HepG2 (cell line): ENCODE results near the gene LMAN2. TPM values are rescaled to one million over a fixed set of nuclear protein-coding genes. Genes with fewer than 3 reads are reported as not detected.

Source experiments
- AGO2 ChIP-seq: fragments of 200-400 bp; formaldehyde crosslinking; optimal IDR thresholded peaks from 2 replicates; pipeline ENCODE3; 2017; ENCODE audit warnings: mild to moderate bottlenecking, low read depth, low read length, moderate library complexity
- GATAD1 ChIP-seq: IDR thresholded peaks from 2 replicates; pipeline ENCODE4 v1.6.1; 2016; ENCODE audit warnings: missing genetic modification reagents, missing compliant biosample characterization
- GRHL1 ChIP-seq: sonication (generic); formaldehyde crosslinking; conservative IDR thresholded peaks from 2 replicates; pipeline ENCODE4 v1.8.0; 2022; ENCODE audit warnings: missing genetic modification reagents
- GTF2F1 ChIP-seq: fragments of 150-350 bp; IDR thresholded peaks from 2 replicates; pipeline ENCODE4 v1.6.1; 2014; ENCODE audit warnings: low read length
- HMG20B ChIP-seq: conservative IDR thresholded peaks from 2 replicates; pipeline ENCODE4 v1.6.1; 2016; ENCODE audit warnings: missing genetic modification reagents, missing compliant biosample characterization
- KLF13 ChIP-seq: sonication (generic); formaldehyde crosslinking; IDR thresholded peaks from 2 replicates; pipeline ENCODE4 v1.4.0; 2020; ENCODE audit warnings: mild to moderate bottlenecking, missing genetic modification reagents
- NCOA1 ChIP-seq: sonication (generic); formaldehyde crosslinking; IDR thresholded peaks from 2 replicates; pipeline ENCODE4 v1.9.0; 2021; ENCODE audit warnings: missing genetic modification reagents
- NFKB2 ChIP-seq: sonication (generic); formaldehyde crosslinking; IDR thresholded peaks from 2 replicates; pipeline ENCODE4 v1.4.0; 2020; ENCODE audit warnings: missing genetic modification reagents, borderline replicate concordance
- PAX8 ChIP-seq: sonication (generic); formaldehyde crosslinking; IDR thresholded peaks from 2 replicates; pipeline ENCODE4 v1.8.0; 2022; ENCODE audit warnings: mild to moderate bottlenecking, missing genetic modification reagents, borderline replicate concordance
- REPIN1 ChIP-seq: sonication (generic); formaldehyde crosslinking; IDR thresholded peaks from 2 replicates; pipeline ENCODE4 v1.8.0; 2022; ENCODE audit warnings: missing genetic modification reagents, low read depth, mild to moderate bottlenecking, borderline replicate concordance
- SOX5 ChIP-seq: IDR thresholded peaks from 2 replicates; pipeline ENCODE4 v1.6.1; 2016; ENCODE audit warnings: borderline replicate concordance
- THAP7 ChIP-seq: sonication (generic); formaldehyde crosslinking; IDR thresholded peaks from 2 replicates; pipeline ENCODE4 v1.8.1; 2023; ENCODE audit warnings: mild to moderate bottlenecking, missing genetic modification reagents
- ZBTB8A ChIP-seq: sonication (generic); formaldehyde crosslinking; IDR thresholded peaks from 2 replicates; pipeline ENCODE4 v1.4.0; 2020; ENCODE audit warnings: mild to moderate bottlenecking, low read depth, missing genetic modification reagents, borderline replicate concordance
- ZNF136 ChIP-seq: sonication (generic); formaldehyde crosslinking; IDR thresholded peaks from 2 replicates; pipeline ENCODE4 v1.8.1; 2022; ENCODE audit warnings: low read depth, mild to moderate bottlenecking, moderate library complexity, missing genetic modification reagents
- ZNF143 ChIP-seq: sonication (generic); formaldehyde crosslinking; IDR thresholded peaks from 2 replicates; pipeline ENCODE4 v1.4.0; 2020; ENCODE audit warnings: missing genetic modification reagents
- ZNF256 ChIP-seq: sonication (generic); formaldehyde crosslinking; conservative IDR thresholded peaks from 2 replicates; pipeline ENCODE4 v1.4.0; 2020; ENCODE audit warnings: missing genetic modification reagents
- ZNF446 ChIP-seq: sonication (generic); formaldehyde crosslinking; IDR thresholded peaks from 2 replicates; pipeline ENCODE4 v1.5.0; 2020; ENCODE audit warnings: mild to moderate bottlenecking, missing genetic modification reagents
- ZNF597 ChIP-seq: sonication (generic); formaldehyde crosslinking; IDR thresholded peaks from 2 replicates; pipeline ENCODE4 v1.5.0; 2020; ENCODE audit warnings: missing genetic modification reagents
- ZNF609 ChIP-seq: sonication (generic); formaldehyde crosslinking; IDR thresholded peaks from 2 replicates; pipeline ENCODE4 v1.4.0; 2020; ENCODE audit warnings: mild to moderate bottlenecking, missing genetic modification reagents, borderline replicate concordance
- ZNF737 ChIP-seq: sonication (generic); formaldehyde crosslinking; IDR thresholded peaks from 2 replicates; pipeline ENCODE4 v1.5.0; 2020; ENCODE audit warnings: missing genetic modification reagents, mild to moderate bottlenecking, borderline replicate concordance
- ZNF782 ChIP-seq: sonication (generic); formaldehyde crosslinking; IDR thresholded peaks from 2 replicates; pipeline ENCODE4 v1.4.0; 2020; ENCODE audit warnings: missing genetic modification reagents, mild to moderate bottlenecking, borderline replicate concordance
- polyA plus RNA-seq, 8 experiments: library from polyadenylated mRNA; depleted of rRNA in 3 of 8; stranded (reverse) in 7 of 8; unstranded in 1 of 8; fragments of >200 nt; fragmentation: Illumina TruSeq in 4 of 8; extraction: Trizol in 4 of 8; gene quantifications; 2 replicates each; pipeline versions ENCODE4 v1.2.1 to v1.2.3, GENCODE V29; 2011 to 2016; ENCODE audit warnings: low read depth in 4 of 8, missing spikeins in 1 of 8, mixed read lengths in 1 of 8; ENCODE audit not compliant: insufficient read depth in 1 of 8
- total RNA-seq, 5 experiments: library from RNA; depleted of rRNA; stranded (reverse); fragments of >200 nt; fragmentation: Illumina TruSeq; extraction: Trizol; gene quantifications; 2 replicates each; pipeline ENCODE4 v1.2.3, GENCODE V29; 2016; ENCODE audit warnings: low read depth in 1 of 5

The LMAN2 gene
- total and polyA plus RNA-seq, 2 of the 13 experiments (the other 11 are each of a cell fraction or from before 2014, with no cell fraction given): 191 to 197 TPM

- TF ChIP-seq PAX8 (CRISPR knock-in tag): no peak
- no peak; the same call in 1 of the 2 replicates for TF ChIP-seq ZNF143
- no peak for TF ChIP-seq KLF13
- no peak for TF ChIP-seq HMG20B
- no peak for TF ChIP-seq ZNF256 (CRISPR knock-in tag)
- TF ChIP-seq NFKB2 (CRISPR knock-in tag): peak; percentile 36; the same call in 1 of the 2 replicates
- no peak for TF ChIP-seq ZNF609 (CRISPR knock-in tag)
- TF ChIP-seq ZNF782 (CRISPR knock-in tag): no peak
- TF ChIP-seq GRHL1 (CRISPR knock-in tag): no peak
- TF ChIP-seq GATAD1: peak; percentile 71
- no peak for TF ChIP-seq ZNF597 (CRISPR knock-in tag)
- no peak for TF ChIP-seq THAP7
- no peak for TF ChIP-seq ZNF737 (CRISPR knock-in tag)
- no peak for TF ChIP-seq ZNF446 (CRISPR knock-in tag)
- peak; percentile 67; the same call in 1 of the 2 replicates for TF ChIP-seq REPIN1 (CRISPR knock-in tag)
- TF ChIP-seq AGO2: no peak
- no peak for TF ChIP-seq GTF2F1
- no peak for TF ChIP-seq NCOA1 (CRISPR knock-in tag)
- peak; percentile 58; the same call in 1 of the 2 replicates for TF ChIP-seq SOX5
- no peak for TF ChIP-seq ZNF136 (CRISPR knock-in tag)
- TF ChIP-seq ZBTB8A: no peak
Measured at GRCh38 chr5:177370488-177371119, 19.1 kb upstream of the LMAN2 start (continued).
